Activated CD8-positive, alpha-beta memory T cell treated with anti-CD3 and anti-CD28 coated beads for 36 hours (primary cell): ENCODE data around the gene MKI67. TPM values are rescaled to one million over a fixed set of nuclear protein-coding genes. Genes with fewer than 3 reads are reported as not detected.
"Not testable (repeated sequence)": the region's sequence is repeated elsewhere in the genome, so short reads cannot be mapped to it uniquely, and the experiment has no call there.

Source experiments
- CTCF ChIA-PET: fragments of 350-600 bp; sonication (Branson Sonifier 250); formaldehyde crosslinking; loops from one replicate; lab custom pipeline; 2021; ENCODE audit warnings: antibody characterized with exemption; lab: Charles Lee
- POLR2A ChIA-PET: fragments of 350-600 bp; sonication (Branson Sonifier 250); formaldehyde crosslinking; loops from one replicate; lab custom pipeline; 2021; ENCODE audit warnings: antibody characterized with exemption; lab: Charles Lee
- total RNA-seq, 2 experiments: library from RNA; stranded (reverse); gene quantifications; one replicate each; pipeline ENCODE4 v1.2.3, GENCODE V29; 2021

The MKI67 gene, protein sequence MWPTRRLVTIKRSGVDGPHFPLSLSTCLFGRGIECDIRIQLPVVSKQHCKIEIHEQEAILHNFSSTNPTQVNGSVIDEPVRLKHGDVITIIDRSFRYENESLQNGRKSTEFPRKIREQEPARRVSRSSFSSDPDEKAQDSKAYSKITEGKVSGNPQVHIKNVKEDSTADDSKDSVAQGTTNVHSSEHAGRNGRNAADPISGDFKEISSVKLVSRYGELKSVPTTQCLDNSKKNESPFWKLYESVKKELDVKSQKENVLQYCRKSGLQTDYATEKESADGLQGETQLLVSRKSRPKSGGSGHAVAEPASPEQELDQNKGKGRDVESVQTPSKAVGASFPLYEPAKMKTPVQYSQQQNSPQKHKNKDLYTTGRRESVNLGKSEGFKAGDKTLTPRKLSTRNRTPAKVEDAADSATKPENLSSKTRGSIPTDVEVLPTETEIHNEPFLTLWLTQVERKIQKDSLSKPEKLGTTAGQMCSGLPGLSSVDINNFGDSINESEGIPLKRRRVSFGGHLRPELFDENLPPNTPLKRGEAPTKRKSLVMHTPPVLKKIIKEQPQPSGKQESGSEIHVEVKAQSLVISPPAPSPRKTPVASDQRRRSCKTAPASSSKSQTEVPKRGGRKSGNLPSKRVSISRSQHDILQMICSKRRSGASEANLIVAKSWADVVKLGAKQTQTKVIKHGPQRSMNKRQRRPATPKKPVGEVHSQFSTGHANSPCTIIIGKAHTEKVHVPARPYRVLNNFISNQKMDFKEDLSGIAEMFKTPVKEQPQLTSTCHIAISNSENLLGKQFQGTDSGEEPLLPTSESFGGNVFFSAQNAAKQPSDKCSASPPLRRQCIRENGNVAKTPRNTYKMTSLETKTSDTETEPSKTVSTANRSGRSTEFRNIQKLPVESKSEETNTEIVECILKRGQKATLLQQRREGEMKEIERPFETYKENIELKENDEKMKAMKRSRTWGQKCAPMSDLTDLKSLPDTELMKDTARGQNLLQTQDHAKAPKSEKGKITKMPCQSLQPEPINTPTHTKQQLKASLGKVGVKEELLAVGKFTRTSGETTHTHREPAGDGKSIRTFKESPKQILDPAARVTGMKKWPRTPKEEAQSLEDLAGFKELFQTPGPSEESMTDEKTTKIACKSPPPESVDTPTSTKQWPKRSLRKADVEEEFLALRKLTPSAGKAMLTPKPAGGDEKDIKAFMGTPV (N-terminal part only)
- 100 to 1,000 TPM; 129 to 135 TPM for total RNA-seq

DNA sequence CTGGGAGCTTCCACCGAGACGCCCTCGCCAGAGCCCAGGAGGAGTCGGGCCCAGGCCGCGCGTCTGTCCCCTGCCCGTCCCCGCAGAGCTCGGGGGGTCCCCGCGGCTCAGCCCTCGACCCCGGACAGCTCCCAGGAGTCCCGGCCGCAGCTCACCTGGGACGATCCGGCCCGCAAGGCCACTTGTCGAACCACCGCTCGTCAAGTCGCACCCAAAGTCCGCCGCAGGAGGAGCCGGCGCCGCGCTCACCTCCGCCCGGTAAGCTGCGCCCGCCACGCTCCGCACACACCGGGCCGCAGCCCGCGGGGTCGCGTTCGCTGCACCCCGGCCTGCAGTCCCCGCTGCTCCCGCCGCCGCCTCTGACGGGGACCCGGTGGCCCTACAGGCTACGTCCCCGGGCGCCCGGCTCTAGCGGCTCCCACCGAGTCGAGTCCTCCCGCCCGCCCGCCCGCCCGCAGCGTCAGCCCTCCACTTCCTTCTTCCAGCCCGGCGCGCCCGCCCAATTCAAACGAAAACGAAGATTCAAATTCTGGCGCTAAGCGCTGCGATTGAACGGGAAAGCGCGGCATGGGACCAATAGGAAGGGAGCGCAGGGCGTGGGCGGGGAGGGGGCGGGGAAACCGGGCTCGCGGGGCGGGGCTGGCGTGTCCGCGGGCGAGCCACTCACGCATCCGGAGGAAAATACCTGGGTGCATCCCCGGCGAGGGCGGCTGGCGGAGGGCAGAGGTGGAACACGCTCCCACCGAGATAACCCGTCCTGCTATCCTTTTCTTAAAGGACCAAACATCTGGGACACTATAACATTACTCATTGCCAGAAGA lies at the start of gene MKI67:
TSS of gene MKI67 (minus strand) at position 480 of the 821 bp plus-strand sequence. CDS start 756 bp downstream, outside the sequence.
- POLR2A ChIA-PET, result interaction anchor here (0.8 to 1.4 kb wide), 3 partner anchors 55 to 78 kb away, joined by 4 to 5 read pairs (median 4); no protein-coding TSS in a partner anchor
- CTCF ChIA-PET, result interaction anchor here (0.5 to 0.6 kb wide), 2 partner anchors 20 to 26 kb away, joined by 3 read pairs; no protein-coding TSS in a partner anchor

DNA sequence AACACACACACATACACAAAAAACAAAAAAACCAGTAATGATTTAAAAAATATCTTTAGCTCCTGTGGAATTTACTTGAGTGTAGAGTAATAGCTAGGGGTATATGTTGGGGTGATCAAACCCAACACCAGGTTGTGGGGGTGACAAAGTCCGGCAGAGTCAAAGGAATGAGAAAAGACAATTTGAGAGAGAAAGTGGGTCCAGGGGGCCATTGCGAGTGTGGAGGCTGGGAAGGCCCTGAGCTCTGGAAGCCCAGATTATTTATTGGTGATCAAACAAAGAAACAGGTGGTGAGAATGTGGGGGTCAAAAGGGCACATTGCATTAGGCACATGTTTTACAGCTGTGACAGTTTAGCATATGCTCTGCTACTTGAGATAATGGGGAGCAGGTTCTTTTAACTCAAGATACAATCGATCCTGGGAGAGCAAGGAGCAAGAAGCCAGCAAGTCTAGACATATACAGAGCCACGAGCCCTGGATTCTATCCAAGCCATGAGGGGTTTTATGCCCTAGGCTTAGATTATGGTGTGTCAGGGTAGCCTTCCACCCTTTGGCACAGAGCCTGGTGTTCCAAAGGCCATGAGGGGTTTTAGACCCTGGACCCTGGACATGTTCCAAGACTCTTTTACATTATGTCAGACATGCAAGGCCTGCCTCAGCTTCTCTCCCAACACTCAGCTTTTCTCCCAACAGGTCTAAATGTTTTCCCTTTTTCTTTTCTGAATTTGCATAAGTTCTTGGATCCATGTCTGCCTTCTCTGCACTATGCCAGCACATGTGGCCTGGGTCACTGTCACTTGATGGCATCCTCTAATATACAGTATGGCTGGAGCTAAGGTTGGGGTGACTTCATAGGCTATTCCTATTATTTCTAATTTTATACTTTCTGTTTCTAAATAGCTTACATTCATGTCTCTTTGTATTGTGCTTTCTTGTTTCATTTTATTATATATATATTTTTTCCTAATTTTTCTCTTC lies 48.6 kb upstream of the MKI67 start:
- CTCF ChIA-PET, result no interaction called here
- POLR2A ChIA-PET, result no interaction called here

DNA sequence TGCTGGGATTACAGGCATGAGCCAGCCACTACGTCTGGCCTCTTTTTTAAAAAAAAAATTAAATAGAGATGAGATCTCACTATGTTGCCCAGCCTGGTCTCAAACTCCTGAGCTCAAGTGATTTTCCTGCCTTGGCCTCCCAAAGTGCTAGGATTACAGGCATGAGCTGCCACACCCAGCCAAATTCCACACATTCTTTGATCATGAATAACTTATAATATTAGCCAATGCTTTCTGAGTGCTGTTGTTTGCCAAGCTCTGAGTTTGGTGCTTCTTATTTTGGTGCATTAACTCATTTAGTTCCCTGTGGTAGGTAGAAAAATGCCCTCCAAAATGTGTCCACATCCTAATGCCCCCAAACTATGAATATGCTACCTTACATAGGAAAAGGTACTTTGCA lies 47.2 kb upstream of the MKI67 start:
- POLR2A ChIA-PET, result no interaction called here
- CTCF ChIA-PET, result no interaction called here

DNA sequence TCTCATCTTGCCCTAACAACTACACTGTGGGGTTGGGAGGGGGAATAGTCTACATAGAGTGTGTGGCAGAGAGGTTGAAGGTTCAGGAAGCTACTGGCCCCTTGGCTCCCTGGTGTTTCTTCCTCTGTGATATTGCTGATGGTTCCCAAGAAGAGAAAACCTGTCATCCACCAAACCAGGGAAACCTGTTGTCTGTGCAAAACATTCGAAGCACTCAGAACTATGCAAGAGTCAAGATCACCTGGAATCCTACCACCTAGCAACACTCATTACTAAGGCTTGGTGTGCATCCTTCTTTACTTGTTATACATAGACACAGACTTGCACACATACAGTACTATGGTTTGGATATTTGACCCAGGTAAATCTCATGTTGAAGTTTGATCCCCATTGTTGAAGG lies 46.5 kb upstream of the MKI67 start:
- ChIA-PET CTCF (interaction anchor here (1.0 kb wide), 1 partner anchor 22 kb away, joined by 3 read pairs; no protein-coding TSS in a partner anchor), POLR2A (no interaction called here)

- POLR2A ChIA-PET, result no interaction called here
These were observed 43.7 kb upstream of the MKI67 start for GRCh38 chr10:128169811-128170379.

DNA sequence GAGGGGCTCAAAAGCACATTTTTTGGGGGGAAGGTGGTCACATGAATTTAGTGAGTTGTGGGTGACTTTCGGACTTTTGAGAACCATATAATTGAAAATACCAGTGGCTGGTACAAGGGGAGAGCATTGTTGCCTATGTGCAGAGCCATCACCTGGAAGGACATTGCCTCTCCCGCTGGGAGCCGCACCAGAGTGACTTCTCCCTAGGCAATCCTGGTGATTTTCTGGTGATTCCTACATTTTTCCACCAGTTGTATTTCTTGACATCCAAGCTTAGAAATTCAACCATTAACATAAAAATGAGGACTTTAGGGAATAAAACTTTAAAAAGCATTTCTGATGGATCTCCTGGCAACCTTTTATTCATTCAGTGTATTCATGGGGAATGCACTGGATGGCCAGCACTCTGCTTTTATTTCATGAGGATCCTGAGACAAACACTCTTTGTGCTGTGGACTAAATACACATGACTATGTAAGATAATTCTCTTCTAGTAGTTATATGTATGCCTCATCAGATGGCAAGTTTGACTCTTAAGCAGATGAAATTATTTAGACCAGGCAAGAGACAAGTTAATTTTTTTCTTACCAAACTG lies 41.8 kb upstream of the MKI67 start:
- POLR2A ChIA-PET, result no interaction called here
- CTCF ChIA-PET, result no interaction called here

More at GRCh38 chr10:128169811-128170379, 43.7 kb upstream of the MKI67 start:
- CTCF ChIA-PET, result interaction anchor here (1.5 kb wide), 1 partner anchor 21 kb away, joined by 3 read pairs; no protein-coding TSS in a partner anchor

DNA sequence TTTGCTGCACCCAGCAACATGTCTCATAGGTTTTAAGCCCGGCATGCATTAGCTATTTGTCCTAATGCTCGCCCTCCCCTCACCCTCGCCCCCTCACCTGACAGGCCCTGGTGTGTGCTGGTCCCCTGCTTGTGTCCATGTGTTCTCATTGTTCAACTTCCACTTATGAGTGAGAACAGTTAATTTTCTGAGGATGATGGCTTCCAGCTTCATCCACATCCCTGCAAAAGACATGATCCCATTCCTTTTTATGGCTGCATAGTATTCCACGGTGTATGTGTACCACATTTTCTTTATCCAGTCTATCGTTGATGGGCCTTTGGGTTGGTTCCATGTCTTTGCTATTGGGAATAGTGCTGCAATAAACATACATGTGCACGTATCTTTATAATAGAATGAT lies 40.9 kb upstream of the MKI67 start:
- POLR2A ChIA-PET, CTCF ChIA-PET: not testable (repeated sequence)

DNA sequence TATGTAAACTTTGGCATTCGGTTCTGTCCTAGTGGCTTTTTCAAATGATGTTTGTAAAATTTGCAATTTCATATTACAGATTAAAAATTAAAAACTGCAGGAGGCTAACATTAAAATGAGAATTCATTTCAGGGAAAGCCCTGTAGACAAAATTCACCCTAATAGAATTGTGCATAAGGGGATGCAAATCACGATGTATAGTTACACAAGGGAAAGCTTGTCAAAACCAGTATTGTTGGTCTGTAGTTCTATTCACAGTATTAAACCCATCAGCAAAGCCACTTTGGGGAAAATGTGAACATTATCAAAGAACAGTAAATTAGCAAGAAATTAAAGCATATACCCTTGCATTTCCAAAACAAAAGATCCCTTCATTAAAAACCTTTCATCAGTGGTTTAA lies 39.9 kb upstream of the MKI67 start:
- ChIA-PET CTCF (interaction anchor here (0.7 to 1.4 kb wide), 2 partner anchors 9 to 15 kb away, joined by 3 to 4 read pairs; no protein-coding TSS in a partner anchor), POLR2A (no interaction called here)

- CTCF ChIA-PET, result interaction anchor here (1.4 to 2.9 kb wide), 2 partner anchors 12 to 15 kb away, joined by 4 to 7 read pairs; no protein-coding TSS in a partner anchor
- POLR2A ChIA-PET, result no interaction called here
These were observed 39.3 kb upstream of the MKI67 start for GRCh38 chr10:128165536-128165935.

GRCh38 chr10:128163701-128164100 lies 37.5 kb upstream of the MKI67 start:
- POLR2A ChIA-PET, result no interaction called here
- CTCF ChIA-PET, result interaction anchor here (2.9 kb wide), 1 partner anchor 10 kb away, joined by 7 read pairs; no protein-coding TSS in a partner anchor

GRCh38 chr10:128161031-128161430 lies 34.8 kb upstream of the MKI67 start:
- CTCF ChIA-PET, result interaction anchor here (1.0 to 1.3 kb wide), 2 partner anchors 11 to 20 kb away, joined by 3 read pairs; no protein-coding TSS in a partner anchor
- POLR2A ChIA-PET, result no interaction called here

- POLR2A ChIA-PET, result no interaction called here
These were observed 34.1 kb upstream of the MKI67 start for GRCh38 chr10:128160297-128160711.

GRCh38 chr10:128158021-128158795 lies 32.0 kb upstream of the MKI67 start:
- ChIA-PET POLR2A (no interaction called here), CTCF (interaction anchor here (0.9 kb wide), 1 partner anchor 80 kb away, joined by 4 read pairs; no protein-coding TSS in a partner anchor)

More at GRCh38 chr10:128160297-128160711, 34.1 kb upstream of the MKI67 start:
- CTCF ChIA-PET, result interaction anchor here (1.3 to 1.6 kb wide), 2 partner anchors 18 to 20 kb away, joined by 3 to 6 read pairs; no protein-coding TSS in a partner anchor

DNA sequence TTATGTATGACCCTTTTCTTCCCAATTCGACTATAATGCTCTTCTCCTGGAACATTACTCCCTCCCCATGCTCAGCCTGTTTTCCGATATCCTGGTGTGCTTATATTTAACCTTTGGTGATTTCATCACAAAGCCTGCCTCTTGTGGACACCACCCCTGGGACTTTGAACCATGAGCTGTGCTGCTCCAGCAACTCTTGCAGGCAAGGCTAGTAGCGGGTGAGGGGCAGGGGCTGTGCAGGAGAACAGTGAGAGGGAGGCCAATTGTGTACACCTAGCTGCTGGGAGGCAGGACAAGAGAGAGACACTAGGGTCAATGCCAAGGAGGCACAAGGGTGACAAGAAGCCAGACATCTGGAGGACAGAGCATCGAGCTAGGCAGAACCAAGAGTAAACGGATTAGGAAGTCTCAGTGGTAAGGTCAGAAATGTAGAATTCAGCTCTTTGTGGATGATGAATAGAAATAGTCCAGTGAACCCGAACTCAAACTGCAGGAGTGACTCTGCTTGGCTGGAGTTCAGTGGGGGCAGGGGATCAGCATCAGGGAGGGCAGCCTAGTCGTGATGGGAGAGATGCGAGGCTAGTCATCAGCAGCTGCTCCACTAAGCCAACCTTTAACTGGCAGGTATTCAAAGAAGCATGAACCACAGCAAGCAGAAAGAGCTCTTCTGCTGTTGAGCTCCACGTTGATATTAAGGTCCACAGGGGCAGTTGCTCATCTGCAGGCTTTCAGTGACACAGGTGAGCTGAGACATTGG lies 31.0 kb upstream of the MKI67 start:
- CTCF ChIA-PET, result interaction anchor here (0.6 to 1.4 kb wide), 4 partner anchors 9 to 88 kb away, joined by 3 to 4 read pairs (median 4); no protein-coding TSS in a partner anchor

More for the DNA sequence above, 31.0 kb upstream of the MKI67 start:
- POLR2A ChIA-PET, result no interaction called here
